ENCODE measurements around the gene CEMIP. TPM values are rescaled to one million over a fixed set of nuclear protein-coding genes. Genes with fewer than 3 reads are reported as not detected.

The CEMIP gene
- total RNA-seq, 4 donors from 2014 or later, result 0.21 to 1.4 (median 1.2) TPM; not detected in 1

DNA sequence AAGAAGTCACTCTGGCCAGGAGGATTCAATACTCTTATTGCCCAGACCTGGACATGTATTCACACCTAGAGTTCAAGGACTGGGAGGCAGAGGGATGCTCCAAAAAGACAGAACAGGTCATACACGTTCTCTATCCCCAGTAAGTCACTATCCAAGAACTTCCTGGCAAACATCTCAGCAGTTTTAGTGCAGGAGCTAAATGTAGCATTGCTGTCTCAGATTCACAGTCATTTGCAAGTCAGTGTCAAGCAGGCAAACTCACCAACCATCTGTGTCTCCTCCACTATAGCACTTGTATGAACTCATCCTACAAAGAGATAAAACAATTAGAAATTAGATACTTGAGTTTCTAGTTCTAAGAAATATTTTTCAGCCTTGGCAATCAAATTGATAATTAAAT, 45.7 kb upstream of the CEMIP start:
- Histone ChIP-seq H3K27me3 (no peaks in the 10 kb centered on the region), H3K9me3 (no peaks in the 10 kb centered on the region), H3K4me3 (no peak overlapping the region), H3K27ac (no peak overlapping the region), H3K4me1 (no peaks in the 10 kb centered on the region), H3K36me3 (no peaks in the 10 kb centered on the region)
- TF ChIP-seq, protein P1, sequence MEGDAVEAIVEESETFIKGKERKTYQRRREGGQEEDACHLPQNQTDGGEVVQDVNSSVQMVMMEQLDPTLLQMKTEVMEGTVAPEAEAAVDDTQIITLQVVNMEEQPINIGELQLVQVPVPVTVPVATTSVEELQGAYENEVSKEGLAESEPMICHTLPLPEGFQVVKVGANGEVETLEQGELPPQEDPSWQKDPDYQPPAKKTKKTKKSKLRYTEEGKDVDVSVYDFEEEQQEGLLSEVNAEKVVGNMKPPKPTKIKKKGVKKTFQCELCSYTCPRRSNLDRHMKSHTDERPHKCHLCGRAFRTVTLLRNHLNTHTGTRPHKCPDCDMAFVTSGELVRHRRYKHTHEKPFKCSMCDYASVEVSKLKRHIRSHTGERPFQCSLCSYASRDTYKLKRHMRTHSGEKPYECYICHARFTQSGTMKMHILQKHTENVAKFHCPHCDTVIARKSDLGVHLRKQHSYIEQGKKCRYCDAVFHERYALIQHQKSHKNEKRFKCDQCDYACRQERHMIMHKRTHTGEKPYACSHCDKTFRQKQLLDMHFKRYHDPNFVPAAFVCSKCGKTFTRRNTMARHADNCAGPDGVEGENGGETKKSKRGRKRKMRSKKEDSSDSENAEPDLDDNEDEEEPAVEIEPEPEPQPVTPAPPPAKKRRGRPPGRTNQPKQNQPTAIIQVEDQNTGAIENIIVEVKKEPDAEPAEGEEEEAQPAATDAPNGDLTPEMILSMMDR (IDR thresholded peaks at IDR 0.05), result no peak
- 71 to 79% methylated on average over 1 of the region's 1 CpG for WGBS, 2 donors
- DNase-seq (ENCODE audit: low spot score in 2 of 2), result no peak

DNA sequence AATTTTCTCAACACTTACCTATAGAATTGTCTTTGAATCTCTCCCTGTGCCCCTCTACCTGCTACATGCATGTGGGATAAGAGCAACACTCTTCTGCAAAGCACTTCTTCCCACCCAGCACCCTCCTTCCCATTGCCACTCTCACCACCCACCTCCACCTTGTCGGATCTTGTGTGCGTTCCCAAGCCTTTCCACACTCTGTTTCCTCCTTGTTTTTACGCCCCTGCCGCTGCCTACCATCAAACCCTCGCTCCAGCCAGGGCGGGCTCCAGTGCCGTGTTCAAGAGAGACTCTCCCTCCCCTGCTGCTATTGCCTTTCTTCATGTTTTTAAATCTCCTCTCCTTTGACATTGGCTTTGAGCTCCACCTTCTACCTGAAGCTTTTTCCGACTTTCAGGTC, 43.8 kb upstream of the CEMIP start:
- TF ChIP-seq POLR2A (IDR thresholded peaks at IDR 0.05) (no peak), EP300 (IDR thresholded peaks at IDR 0.05) (no peak)
- TF ChIP-seq, protein P1 (IDR thresholded peaks at IDR 0.05), result no peak
- Histone ChIP-seq H3K27ac (no peak overlapping the region), H3K4me1 (no peaks in the 10 kb centered on the region), H3K36me3 (peaks cover 0 to 5% (median 0%) of the 10 kb centered on the region in 3 donors), H3K9me3 (no peaks in the 10 kb centered on the region), H3K27me3 (no peaks in the 10 kb centered on the region), H3K4me3 (no peak overlapping the region)
- 90 to 93% methylated on average over 8 of the region's 8 CpGs for WGBS, 2 donors
- no peak for DNase-seq (ENCODE audit: low spot score in 2 of 2)

DNA sequence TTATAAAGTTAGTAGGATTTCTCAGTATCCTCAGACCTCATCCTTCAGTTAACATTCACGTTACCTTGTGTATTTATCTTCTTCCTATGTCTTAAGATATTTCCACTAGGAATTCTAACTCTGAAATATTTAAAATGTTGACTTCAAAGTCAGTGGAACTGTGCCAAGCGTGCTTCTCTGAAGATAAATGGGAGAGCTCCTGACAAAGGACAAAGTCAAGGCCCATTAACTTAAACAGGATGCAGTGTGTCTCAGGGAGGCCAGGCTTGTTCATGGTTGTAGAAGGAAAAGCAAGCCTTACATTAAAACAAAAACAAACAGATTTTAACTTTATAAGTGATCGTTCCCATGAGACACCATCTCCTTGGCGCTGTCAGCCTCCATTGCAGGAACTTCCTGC, 42.6 kb upstream of the CEMIP start:
- TF ChIP-seq, protein P1 (IDR thresholded peaks at IDR 0.05), result no peak
- TF ChIP-seq POLR2A (IDR thresholded peaks at IDR 0.05) (no peak), EP300 (IDR thresholded peaks at IDR 0.05) (no peak)
- Histone ChIP-seq H3K27me3 (no peaks in the 10 kb centered on the region), H3K9me3 (no peaks in the 10 kb centered on the region), H3K27ac (no peak overlapping the region), H3K4me1 (no peaks in the 10 kb centered on the region), H3K36me3 (peaks cover 0 to 5% (median 0%) of the 10 kb centered on the region in 3 donors), H3K4me3 (no peak overlapping the region)
- DNase-seq (ENCODE audit: low spot score in 2 of 2), result no peak
- WGBS, 2 donors, result 45 to 65% methylated on average over 4 of the region's 4 CpGs

DNA sequence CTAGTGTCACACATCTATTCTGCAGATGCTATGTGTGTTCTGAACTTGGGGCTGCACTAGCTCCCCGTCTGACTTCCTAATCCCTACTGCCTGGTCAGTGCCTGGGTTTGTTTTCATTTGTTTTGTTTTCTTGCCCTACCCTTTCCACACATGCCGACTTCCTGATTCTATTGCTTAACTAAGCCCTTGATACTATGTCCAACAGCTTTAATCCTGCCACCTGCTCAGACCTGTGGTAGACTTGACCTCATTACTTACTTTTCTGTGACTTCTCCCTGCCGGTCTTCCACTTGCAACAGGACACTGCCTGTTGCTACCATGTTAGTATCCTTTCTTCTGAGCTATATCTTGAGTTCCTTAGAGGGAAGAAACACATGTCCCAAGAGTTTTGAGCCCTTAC, 39.3 kb upstream of the CEMIP start:
- TF ChIP-seq, protein P1 (IDR thresholded peaks at IDR 0.05), result no peak
- TF ChIP-seq EP300 (IDR thresholded peaks at IDR 0.05), result no peak
- no peak for TF ChIP-seq POLR2A (IDR thresholded peaks at IDR 0.05)
- WGBS, 2 donors, result 74 to 79% methylated on average over 3 of the region's 3 CpGs
- H3K27me3 ChIP-seq, result no peaks in the 10 kb centered on the region
- peaks cover 0 to 9% (median 0%) of the 10 kb centered on the region in 4 donors for H3K4me1 ChIP-seq
- H3K9me3 ChIP-seq, result no peaks in the 10 kb centered on the region
- H3K36me3 ChIP-seq, result peaks cover 0 to 5% (median 0%) of the 10 kb centered on the region in 3 donors
- no peak overlapping the region for H3K4me3 ChIP-seq
- H3K27ac ChIP-seq, result no peak overlapping the region
- no peak for DNase-seq (ENCODE audit: low spot score in 2 of 2)

DNA sequence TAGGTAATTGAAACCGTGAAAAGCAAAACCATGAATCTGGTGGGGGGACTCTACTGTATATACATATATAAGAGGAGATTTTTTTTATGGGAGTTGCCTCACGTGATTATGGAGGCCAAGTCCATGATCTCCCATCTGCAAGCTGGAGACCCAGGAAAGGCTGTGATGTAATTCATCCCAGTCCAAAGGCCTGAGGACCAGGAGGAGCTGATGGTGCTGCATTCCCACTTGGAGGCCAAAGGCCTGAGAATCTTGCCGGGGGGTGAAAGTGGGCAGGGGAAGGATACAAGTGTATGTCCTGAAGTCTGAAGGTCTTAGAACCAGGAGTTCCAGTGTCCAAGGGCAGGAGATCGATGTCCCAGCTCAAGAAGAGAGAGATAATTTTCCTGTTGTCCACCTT, 37.1 kb upstream of the CEMIP start:
- WGBS, 2 donors, result 95 to 98% methylated on average over 4 of the region's 4 CpGs
- no peak for DNase-seq (ENCODE audit: low spot score in 2 of 2)
- Histone ChIP-seq H3K27me3 (no peaks in the 10 kb centered on the region), H3K4me1 (peaks cover 0 to 9% (median 0%) of the 10 kb centered on the region in 4 donors), H3K36me3 (peaks cover 0 to 5% (median 0%) of the 10 kb centered on the region in 3 donors), H3K4me3 (no peak overlapping the region), H3K27ac (no peak overlapping the region), H3K9me3 (no peaks in the 10 kb centered on the region)
- TF ChIP-seq, protein P1 (IDR thresholded peaks at IDR 0.05), result no peak
- TF ChIP-seq EP300 (IDR thresholded peaks at IDR 0.05) (no peak), POLR2A (IDR thresholded peaks at IDR 0.05) (no peak)
